IPS-NIHi7 (cell line): Measurements from ENCODE around the gene NEK3.
"Not testable (repeated sequence)": the region's sequence is repeated elsewhere in the genome, so short reads cannot be mapped to it uniquely, and the experiment has no call there.

Experiments
- DNase-seq: peaks from one replicate; pipeline ENCODE4 v3.0.0; 2012; ENCODE audit warnings: mixed read lengths; ENCODE audit errors: extremely low spot score

Gene NEK3

GRCh38 chr13:52159159-52159982 is at the start of gene NEK3:
Gene NEK3, minus strand, starts transcription at chr13:52159597. Its CDS starts 3,406 bp downstream, at chr13:52156191.
- DNase-seq = peak; percentile 90

GRCh38 chr13:52208384-52208783 is 49.0 kb upstream of the NEK3 start:
- not testable (repeated sequence) for DNase-seq

GRCh38 chr13:52207896-52208295 is 48.5 kb upstream of the NEK3 start:
- DNase-seq = not testable (repeated sequence)

- DNase-seq = not testable (repeated sequence)
These were observed 47.9 kb upstream of the NEK3 start for GRCh38 chr13:52207337-52207736.

- DNase-seq = not testable (repeated sequence)
These were observed 45.1 kb upstream of the NEK3 start for GRCh38 chr13:52204546-52204945.

- DNase-seq = not testable (repeated sequence)
These were observed 44.5 kb upstream of the NEK3 start for GRCh38 chr13:52203864-52204263.

- DNase-seq = peak; percentile 13
These were observed 43.1 kb upstream of the NEK3 start for GRCh38 chr13:52202506-52202905.

GRCh38 chr13:52201439-52202193 is 42.2 kb upstream of the NEK3 start:
- peak; percentile 25 for DNase-seq

- peak; percentile 69 for DNase-seq
These were observed 36.0 kb upstream of the NEK3 start for GRCh38 chr13:52195401-52195837.

- DNase-seq = peak; percentile 89
These were observed 34.9 kb upstream of the NEK3 start for GRCh38 chr13:52194184-52194868.

GRCh38 chr13:52193587-52194183 is 34.3 kb upstream of the NEK3 start:
- DNase-seq = not testable (repeated sequence)

GRCh38 chr13:52187424-52188187 is 28.2 kb upstream of the NEK3 start:
- not testable (repeated sequence) for DNase-seq

GRCh38 chr13:52187029-52187423 is 27.6 kb upstream of the NEK3 start:
- no peak for DNase-seq

GRCh38 chr13:52181316-52181954 is 22.0 kb upstream of the NEK3 start:
- DNase-seq = not testable (repeated sequence)

- no peak for DNase-seq
These were observed 20.5 kb upstream of the NEK3 start for GRCh38 chr13:52179925-52180324.

- no peak for DNase-seq
These were observed 17.9 kb upstream of the NEK3 start for GRCh38 chr13:52177276-52177675.

GRCh38 chr13:52173970-52174369 is 14.6 kb upstream of the NEK3 start:
- DNase-seq = not testable (repeated sequence)

- no peak for DNase-seq
These were observed 14.0 kb upstream of the NEK3 start for GRCh38 chr13:52173373-52173772.

- DNase-seq = not testable (repeated sequence)
These were observed 12.3 kb upstream of the NEK3 start for GRCh38 chr13:52171686-52172085.

GRCh38 chr13:52170828-52171391 is 11.5 kb upstream of the NEK3 start:
- DNase-seq = not testable (repeated sequence)
